Stimulated activated naive CD8-positive, alpha-beta T cell treated with anti-CD3 and anti-CD28 coated beads, Interleukin-15, Interleukin-2, amounts not matched to agents 100 ng/mL and 50 ng/mL, for 24 hours (primary cell): Measurements from ENCODE around the gene DHRS2.
"Not testable (repeated sequence)": the region's sequence is repeated elsewhere in the genome, so short reads cannot be mapped to it uniquely, and the experiment has no call there.

ENCODE experiments used
- H3K27ac Mint-ChIP-seq: one replicate; pipeline ENCODE4 v1.8.0; 2021; ENCODE audit warnings: mild to moderate bottlenecking, mixed read lengths
- H3K27me3 Mint-ChIP-seq: one replicate; pipeline ENCODE4 v1.8.0; 2021; ENCODE audit warnings: mixed read lengths
- H3K36me3 Mint-ChIP-seq: one replicate; pipeline ENCODE4 v1.8.0; 2021; ENCODE audit warnings: low read depth, mixed read lengths
- H3K4me1 Mint-ChIP-seq: one replicate; pipeline ENCODE4 v1.8.0; 2021; ENCODE audit warnings: low read depth, mixed read lengths
- H3K4me3 Mint-ChIP-seq: one replicate; pipeline ENCODE4 v1.8.0; 2021; ENCODE audit warnings: mild to moderate bottlenecking, mixed read lengths
- H3K9me3 Mint-ChIP-seq: one replicate; pipeline ENCODE4 v1.8.0; 2021; ENCODE audit warnings: mixed read lengths

Gene DHRS2

GRCh38 chr14:23621932-23622730, 14.0 kb upstream of the DHRS2 start:
- Mint-ChIP-seq H3K36me3 (peaks cover 5% of the 10 kb centered on the region), H3K4me3 (no peak overlapping the region), H3K9me3 (peaks cover 12% of the 10 kb centered on the region), H3K27me3 (no peaks in the 10 kb centered on the region), H3K4me1 (peaks cover 11% of the 10 kb centered on the region), H3K27ac (no peak overlapping the region)

DNA sequence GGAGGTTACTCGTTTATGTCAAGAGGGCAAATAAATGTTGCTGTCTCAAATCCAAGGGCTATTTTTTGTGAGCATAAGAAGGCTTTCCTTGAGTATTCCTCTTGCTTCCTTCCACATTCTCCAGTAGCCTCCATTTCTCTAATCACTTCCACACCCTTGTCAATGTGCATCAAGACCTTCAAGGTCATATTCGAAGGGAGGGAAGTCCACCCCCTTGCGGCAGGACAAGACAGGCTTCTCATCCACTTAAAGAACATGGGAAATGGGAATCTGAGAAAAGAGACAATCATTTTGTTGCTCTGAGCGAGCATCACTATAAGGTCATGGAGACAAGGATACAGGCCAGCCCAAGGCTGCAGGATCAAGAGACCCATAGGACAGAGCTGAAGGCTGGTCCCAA, 13.2 kb upstream of the DHRS2 start:
- H3K27me3 Mint-ChIP-seq: no peaks in the 10 kb centered on the region
- H3K9me3 Mint-ChIP-seq: peaks cover 12% of the 10 kb centered on the region
- H3K27ac Mint-ChIP-seq: no peak overlapping the region
- peaks cover 11% of the 10 kb centered on the region for H3K4me1 Mint-ChIP-seq
- H3K36me3 Mint-ChIP-seq: peaks cover 5% of the 10 kb centered on the region
- H3K4me3 Mint-ChIP-seq: no peak overlapping the region

DNA sequence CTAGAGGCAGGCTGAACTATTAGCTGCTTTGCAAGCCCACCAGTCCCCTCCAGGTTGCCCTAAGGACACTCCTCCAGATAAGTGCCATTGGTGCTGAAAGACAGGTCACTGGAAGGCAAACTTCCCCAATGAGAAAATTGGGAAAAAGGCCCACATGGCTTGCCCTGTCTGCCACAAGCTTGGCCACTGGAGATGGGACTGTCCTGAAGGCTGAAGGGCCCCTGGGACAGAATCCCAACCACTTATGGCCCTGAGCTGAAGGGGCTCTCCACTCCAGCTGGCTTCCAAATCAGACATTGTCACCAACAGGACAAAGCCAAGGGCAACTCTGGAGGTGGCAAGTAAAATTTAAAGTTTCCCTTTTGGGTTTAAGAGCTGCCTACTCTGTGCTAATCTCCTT, 12.2 kb upstream of the DHRS2 start:
- H3K4me1 Mint-ChIP-seq: peaks cover 3% of the 10 kb centered on the region
- H3K36me3 Mint-ChIP-seq: peaks cover 5% of the 10 kb centered on the region
- no peaks in the 10 kb centered on the region for H3K27me3 Mint-ChIP-seq
- H3K4me3 Mint-ChIP-seq: no peak overlapping the region
- H3K9me3 Mint-ChIP-seq: peaks cover 12% of the 10 kb centered on the region
- no peak overlapping the region for H3K27ac Mint-ChIP-seq

- no peaks in the 10 kb centered on the region for H3K27me3 Mint-ChIP-seq
- no peak overlapping the region for H3K27ac Mint-ChIP-seq
- no peaks in the 10 kb centered on the region for H3K4me1 Mint-ChIP-seq
- peaks cover 5% of the 10 kb centered on the region for H3K36me3 Mint-ChIP-seq
- H3K4me3 Mint-ChIP-seq: no peak overlapping the region
- peaks cover 12% of the 10 kb centered on the region for H3K9me3 Mint-ChIP-seq
These were observed 11.2 kb upstream of the DHRS2 start for GRCh38 chr14:23624830-23625404.

DNA sequence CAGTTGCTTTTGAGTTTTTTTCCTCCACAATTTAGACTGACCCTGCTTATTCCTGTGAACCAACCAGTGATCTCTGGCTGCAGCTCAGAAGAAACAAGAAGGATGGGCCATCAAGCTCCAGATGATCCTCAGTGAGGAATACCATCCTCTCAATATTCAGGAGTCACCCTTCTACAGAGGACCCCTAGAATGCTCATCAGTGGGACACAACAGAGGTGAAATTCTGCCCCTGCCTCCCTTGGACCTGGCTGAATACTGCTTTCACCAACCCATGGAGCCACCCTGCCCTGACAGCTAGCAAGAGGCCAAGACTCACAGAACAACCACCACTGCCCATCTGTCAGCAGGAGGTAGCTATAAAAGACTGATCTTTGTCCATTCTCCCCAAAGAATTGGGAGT, 9.2 kb upstream of the DHRS2 start:
- peaks cover 12% of the 10 kb centered on the region for H3K9me3 Mint-ChIP-seq
- H3K4me1 Mint-ChIP-seq: peaks cover 1% of the 10 kb centered on the region

DNA sequence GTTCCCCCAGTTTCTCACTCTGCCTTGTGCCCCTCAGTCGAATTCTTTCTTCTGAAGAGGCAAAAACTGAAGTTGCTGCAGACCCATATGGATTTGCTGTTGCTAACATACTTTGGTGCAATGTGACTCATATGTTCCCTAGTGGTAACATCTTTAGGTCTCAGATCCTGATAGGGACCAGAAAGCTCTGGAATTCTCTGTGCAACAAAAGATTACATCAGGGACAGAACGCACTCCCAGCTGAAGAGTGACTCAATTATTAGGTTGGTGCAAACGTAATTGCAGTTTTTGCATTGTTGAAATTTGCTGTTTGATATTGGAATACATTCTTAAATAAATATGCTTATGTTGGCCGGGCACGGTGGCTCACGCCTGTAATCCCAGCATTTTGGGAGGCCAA, 8.2 kb upstream of the DHRS2 start:
- no peaks in the 10 kb centered on the region for H3K27me3 Mint-ChIP-seq
- no peak overlapping the region for H3K4me3 Mint-ChIP-seq
- peaks cover 6% of the 10 kb centered on the region for H3K4me1 Mint-ChIP-seq
- peaks cover 5% of the 10 kb centered on the region for H3K36me3 Mint-ChIP-seq
- peaks cover 12% of the 10 kb centered on the region for H3K9me3 Mint-ChIP-seq
- no peak overlapping the region for H3K27ac Mint-ChIP-seq

More for the DNA sequence above, 9.2 kb upstream of the DHRS2 start:
- Mint-ChIP-seq H3K27ac (no peak overlapping the region), H3K4me3 (no peak overlapping the region), H3K27me3 (no peaks in the 10 kb centered on the region), H3K36me3 (peaks cover 5% of the 10 kb centered on the region)

DNA sequence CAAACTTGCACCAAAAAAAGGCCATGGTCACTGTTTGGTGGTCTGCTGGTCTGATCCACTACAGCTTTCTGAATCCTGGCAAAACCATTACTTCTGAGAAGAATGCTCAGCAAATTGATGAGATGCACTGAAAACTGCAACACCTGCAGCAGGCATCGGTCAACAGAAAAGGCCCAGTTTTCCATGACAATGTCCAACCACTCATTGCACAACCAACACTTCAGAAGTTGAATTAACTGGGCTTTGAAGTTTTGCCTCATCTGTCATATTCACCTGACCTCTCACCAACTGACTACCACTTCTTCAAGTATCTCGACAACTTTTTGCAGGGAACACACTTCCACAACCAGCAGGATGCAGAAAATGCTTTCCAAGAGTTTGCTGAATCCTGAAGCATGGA, 7.0 kb upstream of the DHRS2 start:
- peaks cover 6% of the 10 kb centered on the region for H3K4me1 Mint-ChIP-seq
- H3K36me3 Mint-ChIP-seq: peaks cover 5% of the 10 kb centered on the region
- H3K9me3 Mint-ChIP-seq: peaks cover 11% of the 10 kb centered on the region
- H3K4me3 Mint-ChIP-seq: no peak overlapping the region
- no peak overlapping the region for H3K27ac Mint-ChIP-seq
- no peaks in the 10 kb centered on the region for H3K27me3 Mint-ChIP-seq

- Mint-ChIP-seq H3K9me3 (peaks cover 5% of the 10 kb centered on the region), H3K27ac (no peak overlapping the region), H3K4me1 (peaks cover 6% of the 10 kb centered on the region), H3K36me3 (no peaks in the 10 kb centered on the region), H3K4me3 (no peak overlapping the region), H3K27me3 (no peaks in the 10 kb centered on the region)
These were observed 6.2 kb upstream of the DHRS2 start for GRCh38 chr14:23629832-23630396.

GRCh38 chr14:23630687-23631086, 5.5 kb upstream of the DHRS2 start:
- no peaks in the 10 kb centered on the region for H3K9me3 Mint-ChIP-seq
- H3K4me3 Mint-ChIP-seq: no peak overlapping the region
- H3K4me1 Mint-ChIP-seq: peaks cover 6% of the 10 kb centered on the region
- H3K27ac Mint-ChIP-seq: no peak overlapping the region
- no peaks in the 10 kb centered on the region for H3K27me3 Mint-ChIP-seq
- no peaks in the 10 kb centered on the region for H3K36me3 Mint-ChIP-seq

DNA sequence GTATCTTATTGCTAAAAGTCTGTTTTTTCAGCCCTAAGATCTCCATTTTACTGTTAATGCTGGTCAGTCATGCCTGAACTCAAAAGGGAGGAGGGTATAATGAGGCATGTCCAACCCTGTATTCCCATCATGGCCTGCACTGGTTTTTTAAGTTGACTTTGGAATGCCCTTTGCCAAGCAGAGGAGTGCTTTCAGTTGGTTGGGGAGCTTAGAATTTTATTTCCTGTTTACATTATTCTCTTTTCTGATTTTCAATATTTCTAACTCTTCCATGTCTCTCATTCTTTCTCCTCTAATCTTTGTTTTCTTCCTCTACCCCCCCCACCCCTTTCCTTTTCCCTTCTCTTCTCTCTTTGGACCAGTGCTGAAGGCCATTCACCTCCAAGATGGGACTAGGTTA, 4.9 kb upstream of the DHRS2 start:
- Mint-ChIP-seq H3K27ac (peak overlapping the region; percentile 7), H3K4me1 (peaks cover 6% of the 10 kb centered on the region), H3K9me3 (no peaks in the 10 kb centered on the region), H3K4me3 (no peak overlapping the region), H3K36me3 (no peaks in the 10 kb centered on the region), H3K27me3 (no peaks in the 10 kb centered on the region)

GRCh38 chr14:23631702-23632460, 4.3 kb upstream of the DHRS2 start:
- Mint-ChIP-seq H3K9me3 (no peaks in the 10 kb centered on the region), H3K4me3 (peak overlapping the region; percentile 60), H3K27ac (peak overlapping the region; percentile 7), H3K4me1 (peaks cover 6% of the 10 kb centered on the region), H3K27me3 (no peaks in the 10 kb centered on the region), H3K36me3 (no peaks in the 10 kb centered on the region)

- Mint-ChIP-seq H3K4me1 (peaks cover 6% of the 10 kb centered on the region), H3K4me3 (no peak overlapping the region), H3K27me3 (no peaks in the 10 kb centered on the region), H3K27ac (no peak overlapping the region), H3K36me3 (no peaks in the 10 kb centered on the region), H3K9me3 (no peaks in the 10 kb centered on the region)
These were observed 3.6 kb upstream of the DHRS2 start for GRCh38 chr14:23632461-23633159.

- Mint-ChIP-seq H3K27ac (no peak overlapping the region), H3K4me3 (no peak overlapping the region), H3K4me1 (peaks cover 6% of the 10 kb centered on the region)
These were observed 2.9 kb upstream of the DHRS2 start for GRCh38 chr14:23633160-23633701.

GRCh38 chr14:23634698-23635412, 1.3 kb upstream of the DHRS2 start:
- H3K27me3 Mint-ChIP-seq, H3K27ac Mint-ChIP-seq, H3K36me3 Mint-ChIP-seq, H3K9me3 Mint-ChIP-seq, H3K4me1 Mint-ChIP-seq, H3K4me3 Mint-ChIP-seq: not testable (repeated sequence)

More at GRCh38 chr14:23633160-23633701, 2.9 kb upstream of the DHRS2 start:
- Mint-ChIP-seq H3K27me3 (no peaks in the 10 kb centered on the region), H3K9me3 (no peaks in the 10 kb centered on the region), H3K36me3 (no peaks in the 10 kb centered on the region)
